Measurements from ENCODE around the gene PRPF40A. TPM values are rescaled to one million over a fixed set of nuclear protein-coding genes. Genes with fewer than 3 reads are reported as not detected.

PRPF40A gene
- total and polyA plus RNA-seq, 9 of the 15 experiments (the other 6 are each of a cell fraction or from before 2014, with no cell fraction given), result 168 to 304 (median 264) TPM

- TF ChIP-seq ZNF609 (CRISPR knock-in tag; IDR thresholded peaks at IDR 0.05; ENCODE audit: borderline replicate concordance) (no peak), ZBTB40 (IDR thresholded peaks at IDR 0.05) (peak; percentile 23; the same call in 1 of the 2 replicates), ZBTB40 (CRISPR knock-in tag; IDR thresholded peaks at IDR 0.05) (no peak), GATAD2A (IDR thresholded peaks at IDR 0.05) (no peak), RBM22 (IDR thresholded peaks at IDR 0.05; ENCODE audit: low read depth, low read length, poor library complexity, severe bottlenecking) (no peak), BCLAF1 (IDR thresholded peaks at IDR 0.05; ENCODE audit: borderline replicate concordance in 1 of 2, control insufficient read depth in 1 of 2, low read depth in 2 of 2, low read length in 1 of 2) (peak in 1 of 2 experiments; percentile 81; a peak in 1 of 4 replicates), SMARCA5 (IDR thresholded peaks at IDR 0.05) (0 out of 2 replicates have a peak, but pooled peaks have one; percentile 38), RBBP5 (IDR thresholded peaks at IDR 0.05; ENCODE audit: borderline replicate concordance, insufficient read depth, low read length, poor library complexity, severe bottlenecking) (peak; percentile 54), NBN (IDR thresholded peaks at IDR 0.05; ENCODE audit: low read depth) (peak; percentile 75; the same call in 1 of the 2 replicates)
These were observed 1.8 kb upstream of the PRPF40A start (continued) for GRCh38 chr2:152718909-152719645.
